RWPE1 (cell line): ENCODE results near the gene IRGQ.

Source experiments
- CTCF ChIA-PET: fragments of 350-600 bp; sonication (Branson Sonifier 250); formaldehyde crosslinking; extraction: SDS; loops from one replicate; lab custom pipeline; 2021; lab: Yijun Ruan, JAX
- POLR2A ChIA-PET: fragments of 400-600 bp; formaldehyde crosslinking; extraction: SDS; loops from one replicate; lab custom pipeline; 2020; ENCODE audit warnings: antibody characterized with exemption; ENCODE audit not compliant: low non-redundant PET; lab: Yijun Ruan, JAX
- DNase-seq: peaks from one replicate; pipeline ENCODE4 v3.0.0; 2012; ENCODE audit warnings: low spot score
- H3K27ac ChIP-seq: fragments of 450-650 bp; 2 replicates; pipeline ENCODE4 v1.5.1; 2017
- TF ChIP-seq, protein P1 (sequence below): fragments of 450-650 bp; conservative IDR thresholded peaks from 2 replicates; pipeline ENCODE4 v1.5.1; 2017; ENCODE audit warnings: low read depth, mild to moderate bottlenecking

IRGQ gene

DNA sequence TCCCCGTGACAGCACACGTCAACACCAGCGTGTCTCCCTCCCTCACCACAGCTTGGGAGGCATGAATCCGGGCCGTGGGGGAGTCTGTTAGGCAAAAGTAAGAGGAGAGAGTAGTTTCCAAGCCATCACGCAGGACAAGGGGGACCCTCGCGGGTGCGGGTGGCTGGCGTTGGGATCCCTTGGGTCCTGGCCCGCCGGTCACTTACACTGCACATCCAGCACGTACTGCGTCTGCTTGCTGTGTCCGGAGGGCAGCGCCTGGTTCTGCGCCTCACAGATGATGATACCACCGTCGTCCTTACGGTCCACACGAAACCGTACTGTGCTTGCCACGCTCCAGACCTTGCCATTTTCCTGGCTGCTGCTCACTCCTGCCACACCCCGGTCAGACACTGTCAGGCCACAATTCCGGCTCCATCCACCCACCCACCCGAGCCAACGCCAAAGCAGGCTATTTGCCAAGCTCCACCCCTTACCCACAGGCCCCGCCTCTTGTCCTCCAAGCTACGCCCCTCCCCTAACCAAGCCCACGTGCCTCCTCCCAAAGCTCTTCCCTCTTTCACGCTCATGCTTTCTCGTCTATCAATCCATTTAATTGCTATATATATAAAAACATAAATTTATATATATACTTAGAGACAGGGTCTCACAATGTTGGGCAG is 30.1 kb upstream of the IRGQ start:
- CTCF ChIA-PET, result no interaction called here
- no peak overlapping the region for H3K27ac ChIP-seq
- POLR2A ChIA-PET, result no interaction called here
- TF ChIP-seq, protein P1, sequence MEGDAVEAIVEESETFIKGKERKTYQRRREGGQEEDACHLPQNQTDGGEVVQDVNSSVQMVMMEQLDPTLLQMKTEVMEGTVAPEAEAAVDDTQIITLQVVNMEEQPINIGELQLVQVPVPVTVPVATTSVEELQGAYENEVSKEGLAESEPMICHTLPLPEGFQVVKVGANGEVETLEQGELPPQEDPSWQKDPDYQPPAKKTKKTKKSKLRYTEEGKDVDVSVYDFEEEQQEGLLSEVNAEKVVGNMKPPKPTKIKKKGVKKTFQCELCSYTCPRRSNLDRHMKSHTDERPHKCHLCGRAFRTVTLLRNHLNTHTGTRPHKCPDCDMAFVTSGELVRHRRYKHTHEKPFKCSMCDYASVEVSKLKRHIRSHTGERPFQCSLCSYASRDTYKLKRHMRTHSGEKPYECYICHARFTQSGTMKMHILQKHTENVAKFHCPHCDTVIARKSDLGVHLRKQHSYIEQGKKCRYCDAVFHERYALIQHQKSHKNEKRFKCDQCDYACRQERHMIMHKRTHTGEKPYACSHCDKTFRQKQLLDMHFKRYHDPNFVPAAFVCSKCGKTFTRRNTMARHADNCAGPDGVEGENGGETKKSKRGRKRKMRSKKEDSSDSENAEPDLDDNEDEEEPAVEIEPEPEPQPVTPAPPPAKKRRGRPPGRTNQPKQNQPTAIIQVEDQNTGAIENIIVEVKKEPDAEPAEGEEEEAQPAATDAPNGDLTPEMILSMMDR, result no peak
- DNase-seq, result peak; percentile 53

- ChIA-PET CTCF (interaction anchor here (0.7 to 1.0 kb wide), 2 partner anchors 11 to 70 kb away, joined by 3 to 5 read pairs; no protein-coding TSS in a partner anchor), POLR2A (no interaction called here)
- TF ChIP-seq, protein P1, result no peak
- no peak overlapping the region for H3K27ac ChIP-seq
- DNase-seq, result no peak
These were observed 29.0 kb upstream of the IRGQ start for GRCh38 chr19:43624933-43625332.

- H3K27ac ChIP-seq, result no peak overlapping the region
- DNase-seq, result no peak
- ChIA-PET CTCF (interaction anchor here (0.7 to 1.0 kb wide), 3 partner anchors 11 to 69 kb away, joined by 3 to 5 read pairs (median 3); no protein-coding TSS in a partner anchor), POLR2A (no interaction called here)
- TF ChIP-seq, protein P1, result no peak
These were observed 28.1 kb upstream of the IRGQ start for GRCh38 chr19:43623889-43624670.

- ChIA-PET POLR2A (no interaction called here), CTCF (no interaction called here)
- no peak for DNase-seq
- no peak overlapping the region for H3K27ac ChIP-seq
- TF ChIP-seq, protein P1, result no peak
These were observed 27.0 kb upstream of the IRGQ start for GRCh38 chr19:43622956-43623355.

GRCh38 chr19:43622070-43622469 is 26.1 kb upstream of the IRGQ start:
- ChIA-PET CTCF (no interaction called here), POLR2A (no interaction called here)
- TF ChIP-seq, protein P1, result no peak
- H3K27ac ChIP-seq, result no peak overlapping the region
- no peak for DNase-seq

DNA sequence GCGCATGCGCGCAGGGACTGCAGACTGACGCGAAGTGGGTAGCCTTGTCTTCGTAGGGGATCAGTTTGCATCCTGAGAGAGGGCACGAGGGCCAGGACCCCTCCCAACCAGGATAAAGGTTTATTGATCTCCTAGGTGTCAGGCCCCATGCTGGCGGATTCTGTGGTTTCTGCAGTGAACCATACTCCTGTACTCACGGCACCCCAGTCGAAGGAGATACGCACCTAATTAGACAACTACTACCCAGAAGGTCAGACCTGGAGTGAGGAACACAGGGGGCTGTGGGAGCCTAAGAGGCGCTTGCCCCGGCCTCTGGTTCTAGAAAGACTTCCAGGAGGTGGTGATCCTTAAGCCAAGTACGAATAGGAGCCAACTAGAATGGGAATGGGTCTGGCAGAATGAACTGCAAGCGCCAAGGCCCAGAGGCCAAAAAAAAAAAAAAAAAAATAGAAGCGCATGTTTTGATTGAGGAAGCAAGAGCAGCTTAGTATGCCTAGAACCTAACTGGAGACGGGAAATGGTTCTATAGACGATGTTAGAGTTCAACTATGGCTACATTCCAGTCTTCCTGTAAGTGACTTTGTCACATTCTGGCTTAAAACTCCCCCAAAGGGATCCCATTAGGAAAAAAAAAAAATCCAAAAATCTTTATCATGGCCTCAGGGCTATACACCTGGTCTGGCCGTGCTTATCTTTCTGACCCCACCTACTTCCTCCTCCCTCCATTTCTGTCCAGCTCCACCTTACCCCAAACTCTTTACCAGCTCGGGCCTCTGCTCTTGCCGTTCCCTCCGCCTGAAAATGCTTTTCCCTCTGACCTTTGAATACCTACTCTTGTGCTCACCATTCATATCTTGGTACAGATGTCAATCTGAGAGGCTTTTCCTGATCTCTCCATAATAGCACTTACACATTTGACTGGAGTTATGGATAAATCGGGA is 24.4 kb upstream of the IRGQ start:
- peak overlapping the region; percentile 93 for H3K27ac ChIP-seq
- TF ChIP-seq, protein P1, result no peak
- CTCF ChIA-PET, result no interaction called here
- POLR2A ChIA-PET, result interaction anchor here (0.5 to 0.6 kb wide), 2 partner anchors 13 to 92 kb away, joined by 7 to 8 read pairs; no protein-coding TSS in a partner anchor
- DNase-seq, result no peak
